HL-60 (cell line): Measurements from ENCODE around the gene MALT1.
A peak's percentile ranks its signal among the peaks of the same experiment; 100 is the strongest.
"Not testable (repeated sequence)": the region's sequence is repeated elsewhere in the genome, so short reads cannot be mapped to it uniquely, and the experiment has no call there.

Experiments used
- DNase-seq, 2 experiments: peaks; one replicate each; pipeline ENCODE4 v3.0.0-alpha.2; 2010 to 2020; ENCODE audit warnings: low read depth in 1 of 2, low spot score in 1 of 2
- H3K27ac ChIP-seq: fragments of 250-450 bp; sonication (Bioruptor Pico); replicated peaks from 2 replicates; pipeline ENCODE4 v1.5.1; 2020; ENCODE audit warnings: mild to moderate bottlenecking, moderate library complexity
- H3K27me3 ChIP-seq: fragments of 250-450 bp; sonication (Bioruptor Pico); 2 replicates; pipeline ENCODE4 v1.5.1; 2021; ENCODE audit warnings: mild to moderate bottlenecking, moderate library complexity; ENCODE audit not compliant: insufficient read depth, poor library complexity, severe bottlenecking
- H3K4me3 ChIP-seq: replicated peaks from 2 replicates; pipeline ENCODE4 v1.5.1; 2011; ENCODE audit warnings: mild to moderate bottlenecking, control low read depth, low read length; ENCODE audit not compliant: insufficient read depth
- GABPA ChIP-seq: IDR thresholded peaks from 2 replicates; pipeline ENCODE4 v1.6.1; 2012; ENCODE audit warnings: low read depth
- POLR2AphosphoS5 ChIP-seq: IDR thresholded peaks from 2 replicates; pipeline ENCODE4 v1.6.1; 2012; ENCODE audit warnings: low read depth
- SPI1 ChIP-seq: IDR thresholded peaks from 2 replicates; pipeline ENCODE4 v1.6.1; 2012; ENCODE audit warnings: low read depth, mild to moderate bottlenecking, borderline replicate concordance
- TF ChIP-seq, protein P1 (sequence below): IDR thresholded peaks from one replicate; pipeline ENCODE4 v1.5.1; 2011; ENCODE audit warnings: low read length, control low read depth, inconsistent platforms; ENCODE audit not compliant: insufficient read depth
- TF ChIP-seq, protein P2 (sequence below): IDR thresholded peaks from 2 replicates; pipeline ENCODE4 v1.6.1; 2012; ENCODE audit warnings: low read depth; ENCODE audit not compliant: insufficient replicate concordance

MALT1 gene

DNA sequence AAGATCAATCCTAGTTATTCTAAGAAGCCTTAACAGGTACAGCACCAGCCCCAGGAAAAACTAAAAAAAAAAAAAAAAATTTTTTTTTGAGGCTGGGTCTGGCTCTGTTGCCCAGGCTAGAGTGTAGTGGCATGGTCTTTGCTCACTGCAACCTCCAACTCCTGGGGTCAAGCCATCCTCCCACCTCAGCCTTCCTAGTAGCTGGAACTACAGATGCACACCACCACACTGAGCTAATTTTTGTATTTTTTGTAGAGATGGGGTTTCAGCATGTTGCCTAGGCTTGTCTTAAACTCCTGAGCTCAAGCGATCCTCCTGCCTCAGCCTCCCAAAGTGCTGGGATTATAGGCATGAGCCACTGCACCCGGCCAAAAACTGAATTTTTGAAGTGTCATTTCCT, 32.0 kb upstream of the MALT1 start:
- no peak for TF ChIP-seq POLR2AphosphoS5
- no peak overlapping the region for H3K27ac ChIP-seq

DNA sequence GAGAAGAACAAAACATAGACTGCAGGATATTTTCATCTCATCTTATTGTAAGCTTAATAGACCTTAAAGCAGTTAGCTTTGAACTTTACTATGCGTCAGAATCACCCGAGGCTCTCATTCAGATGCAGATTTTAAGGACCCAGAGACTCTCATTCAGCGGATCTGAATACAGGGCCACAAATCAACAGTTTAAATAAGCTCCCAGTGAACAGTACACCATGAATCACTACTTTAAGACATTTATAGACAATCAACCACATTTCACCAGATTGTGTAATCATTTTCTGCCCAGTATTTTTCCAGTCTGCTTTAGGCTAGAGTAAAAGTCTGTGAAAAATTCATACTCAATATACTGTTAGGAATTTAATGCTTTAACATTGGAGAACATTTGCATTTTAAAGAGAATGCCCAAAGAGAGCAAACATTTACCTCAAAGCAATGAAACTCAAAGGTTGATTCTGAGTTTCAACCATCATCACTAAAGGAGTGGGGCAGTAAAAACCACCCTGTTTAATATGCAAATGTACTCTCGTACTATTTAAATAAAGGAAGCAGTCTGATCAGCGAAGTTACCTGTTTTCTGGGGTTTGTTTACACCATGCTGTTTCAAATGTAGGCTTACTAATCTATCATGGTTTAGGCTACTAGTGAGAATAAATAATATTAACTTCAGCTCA, 31.4 kb upstream of the MALT1 start:
- Histone ChIP-seq H3K27ac (no peak overlapping the region), H3K4me3 (no peak overlapping the region), H3K27me3 (no peaks in the 10 kb centered on the region)
- DNase-seq: peak in 1 of 2 experiments; percentile 24
- TF ChIP-seq, protein P1, sequence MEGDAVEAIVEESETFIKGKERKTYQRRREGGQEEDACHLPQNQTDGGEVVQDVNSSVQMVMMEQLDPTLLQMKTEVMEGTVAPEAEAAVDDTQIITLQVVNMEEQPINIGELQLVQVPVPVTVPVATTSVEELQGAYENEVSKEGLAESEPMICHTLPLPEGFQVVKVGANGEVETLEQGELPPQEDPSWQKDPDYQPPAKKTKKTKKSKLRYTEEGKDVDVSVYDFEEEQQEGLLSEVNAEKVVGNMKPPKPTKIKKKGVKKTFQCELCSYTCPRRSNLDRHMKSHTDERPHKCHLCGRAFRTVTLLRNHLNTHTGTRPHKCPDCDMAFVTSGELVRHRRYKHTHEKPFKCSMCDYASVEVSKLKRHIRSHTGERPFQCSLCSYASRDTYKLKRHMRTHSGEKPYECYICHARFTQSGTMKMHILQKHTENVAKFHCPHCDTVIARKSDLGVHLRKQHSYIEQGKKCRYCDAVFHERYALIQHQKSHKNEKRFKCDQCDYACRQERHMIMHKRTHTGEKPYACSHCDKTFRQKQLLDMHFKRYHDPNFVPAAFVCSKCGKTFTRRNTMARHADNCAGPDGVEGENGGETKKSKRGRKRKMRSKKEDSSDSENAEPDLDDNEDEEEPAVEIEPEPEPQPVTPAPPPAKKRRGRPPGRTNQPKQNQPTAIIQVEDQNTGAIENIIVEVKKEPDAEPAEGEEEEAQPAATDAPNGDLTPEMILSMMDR: no peak
- TF ChIP-seq POLR2AphosphoS5: no peak

More for the DNA sequence above, 32.0 kb upstream of the MALT1 start:
- Histone ChIP-seq H3K4me3 (no peak overlapping the region), H3K27me3 (no peaks in the 10 kb centered on the region)
- no peak for DNase-seq

DNA sequence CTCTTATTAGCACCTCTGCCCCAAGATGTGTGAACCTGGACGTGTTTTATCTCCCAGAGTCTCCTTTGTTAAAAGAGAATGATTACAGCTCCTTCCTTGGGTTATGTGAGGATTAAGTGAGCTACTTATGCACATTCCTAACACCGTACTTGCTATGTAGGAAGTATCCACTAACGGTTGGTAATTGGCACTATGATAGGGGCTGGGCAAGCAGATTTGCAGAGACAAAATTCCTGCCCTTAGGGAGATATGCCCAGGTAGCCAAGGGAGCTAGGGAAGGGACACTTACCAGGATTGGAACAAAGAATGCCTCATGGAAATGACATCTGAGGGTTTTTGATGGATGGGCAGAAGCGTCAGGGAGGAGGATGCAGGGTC, 30.8 kb upstream of the MALT1 start:
- TF ChIP-seq SPI1 (no peak), GABPA (no peak), POLR2AphosphoS5 (no peak)
- TF ChIP-seq, protein P2, sequence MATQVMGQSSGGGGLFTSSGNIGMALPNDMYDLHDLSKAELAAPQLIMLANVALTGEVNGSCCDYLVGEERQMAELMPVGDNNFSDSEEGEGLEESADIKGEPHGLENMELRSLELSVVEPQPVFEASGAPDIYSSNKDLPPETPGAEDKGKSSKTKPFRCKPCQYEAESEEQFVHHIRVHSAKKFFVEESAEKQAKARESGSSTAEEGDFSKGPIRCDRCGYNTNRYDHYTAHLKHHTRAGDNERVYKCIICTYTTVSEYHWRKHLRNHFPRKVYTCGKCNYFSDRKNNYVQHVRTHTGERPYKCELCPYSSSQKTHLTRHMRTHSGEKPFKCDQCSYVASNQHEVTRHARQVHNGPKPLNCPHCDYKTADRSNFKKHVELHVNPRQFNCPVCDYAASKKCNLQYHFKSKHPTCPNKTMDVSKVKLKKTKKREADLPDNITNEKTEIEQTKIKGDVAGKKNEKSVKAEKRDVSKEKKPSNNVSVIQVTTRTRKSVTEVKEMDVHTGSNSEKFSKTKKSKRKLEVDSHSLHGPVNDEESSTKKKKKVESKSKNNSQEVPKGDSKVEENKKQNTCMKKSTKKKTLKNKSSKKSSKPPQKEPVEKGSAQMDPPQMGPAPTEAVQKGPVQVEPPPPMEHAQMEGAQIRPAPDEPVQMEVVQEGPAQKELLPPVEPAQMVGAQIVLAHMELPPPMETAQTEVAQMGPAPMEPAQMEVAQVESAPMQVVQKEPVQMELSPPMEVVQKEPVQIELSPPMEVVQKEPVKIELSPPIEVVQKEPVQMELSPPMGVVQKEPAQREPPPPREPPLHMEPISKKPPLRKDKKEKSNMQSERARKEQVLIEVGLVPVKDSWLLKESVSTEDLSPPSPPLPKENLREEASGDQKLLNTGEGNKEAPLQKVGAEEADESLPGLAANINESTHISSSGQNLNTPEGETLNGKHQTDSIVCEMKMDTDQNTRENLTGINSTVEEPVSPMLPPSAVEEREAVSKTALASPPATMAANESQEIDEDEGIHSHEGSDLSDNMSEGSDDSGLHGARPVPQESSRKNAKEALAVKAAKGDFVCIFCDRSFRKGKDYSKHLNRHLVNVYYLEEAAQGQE: no peak
- TF ChIP-seq, protein P1: no peak
- DNase-seq: no peak
- H3K27me3 ChIP-seq: no peaks in the 10 kb centered on the region
- no peak overlapping the region for H3K4me3 ChIP-seq
- no peak overlapping the region for H3K27ac ChIP-seq

DNA sequence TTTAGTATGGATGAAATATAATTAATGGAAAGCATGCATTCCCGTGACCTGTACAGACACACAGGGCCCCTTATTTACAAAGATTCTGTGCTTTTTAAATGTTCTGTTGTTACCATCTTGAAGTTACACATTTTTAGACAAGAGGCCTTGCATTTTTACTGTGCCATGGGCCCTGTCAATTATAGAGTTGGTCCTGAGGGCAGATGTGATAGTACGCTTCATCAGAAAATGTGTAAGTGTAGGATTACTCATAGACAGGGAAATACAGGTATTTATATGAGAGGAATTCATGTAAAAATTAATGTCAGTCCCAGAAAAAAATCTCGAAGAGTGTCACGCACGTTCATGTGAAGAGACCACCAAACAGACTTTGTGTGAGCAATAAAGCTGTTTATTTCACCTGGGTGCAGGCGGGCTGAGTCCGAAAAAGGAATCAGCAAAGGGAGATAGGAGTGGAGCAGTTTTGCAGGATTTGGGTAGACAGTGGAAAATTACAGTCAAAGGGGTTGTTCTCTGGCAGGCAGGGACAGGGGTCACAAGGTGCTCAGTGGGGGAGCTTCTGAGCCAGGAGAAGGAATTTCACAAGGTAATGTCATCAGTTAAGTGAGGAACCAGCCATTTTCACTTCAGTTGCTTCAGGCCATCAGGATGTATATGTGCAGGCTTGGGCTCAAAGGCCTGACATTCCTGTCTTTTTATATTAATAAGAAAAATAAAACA, 30.2 kb upstream of the MALT1 start:
- TF ChIP-seq, protein P1: no peak
- no peak for TF ChIP-seq SPI1
- TF ChIP-seq POLR2AphosphoS5: no peak
- TF ChIP-seq, protein P2: no peak
- TF ChIP-seq GABPA: no peak
- Histone ChIP-seq H3K4me3 (no peak overlapping the region), H3K27me3 (no peaks in the 10 kb centered on the region), H3K27ac (no peak overlapping the region)
- no peak for DNase-seq

DNA sequence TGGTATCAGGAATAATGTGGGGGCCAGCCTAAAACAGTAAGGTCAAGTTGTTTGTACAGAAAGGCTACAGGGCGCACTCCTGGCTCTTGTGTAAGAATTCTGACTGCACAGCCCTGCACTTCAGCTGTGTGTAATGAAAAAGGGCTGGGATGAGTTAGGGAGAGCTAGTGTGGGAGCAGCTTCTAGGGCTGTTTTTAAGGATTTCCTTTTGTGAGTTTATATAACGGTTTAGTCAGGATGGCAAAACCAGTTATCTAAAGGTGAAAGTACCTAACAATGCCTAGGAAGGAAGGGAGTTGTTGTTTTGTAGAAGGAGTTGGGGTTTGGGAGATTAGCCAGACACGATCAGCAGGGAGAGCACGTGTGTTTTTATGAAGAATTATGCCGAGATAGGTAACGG, 27.7 kb upstream of the MALT1 start:
- not testable (repeated sequence) for H3K27ac ChIP-seq, H3K4me3 ChIP-seq, DNase-seq, H3K27me3 ChIP-seq
